NCI-H146 (cell line): ENCODE data around the gene GRM6.

Experiments used
- DNase-seq: peaks from one replicate; lab custom pipeline; 2025; lab: John Stamatoyannopoulos, UW

The GRM6 gene

GRCh38 chr5:178984145-178985072 is 10.7 kb downstream of the GRM6 start:
- no peak for DNase-seq

GRCh38 chr5:178983728-178984127 is 11.4 kb downstream of the GRM6 start:
- no peak for DNase-seq

GRCh38 chr5:178982941-178983340 is 12.2 kb downstream of the GRM6 start:
- no peak for DNase-seq

- no peak for DNase-seq
Observed at GRCh38 chr5:178981381-178981780, 13.7 kb downstream of the GRM6 start.

DNA sequence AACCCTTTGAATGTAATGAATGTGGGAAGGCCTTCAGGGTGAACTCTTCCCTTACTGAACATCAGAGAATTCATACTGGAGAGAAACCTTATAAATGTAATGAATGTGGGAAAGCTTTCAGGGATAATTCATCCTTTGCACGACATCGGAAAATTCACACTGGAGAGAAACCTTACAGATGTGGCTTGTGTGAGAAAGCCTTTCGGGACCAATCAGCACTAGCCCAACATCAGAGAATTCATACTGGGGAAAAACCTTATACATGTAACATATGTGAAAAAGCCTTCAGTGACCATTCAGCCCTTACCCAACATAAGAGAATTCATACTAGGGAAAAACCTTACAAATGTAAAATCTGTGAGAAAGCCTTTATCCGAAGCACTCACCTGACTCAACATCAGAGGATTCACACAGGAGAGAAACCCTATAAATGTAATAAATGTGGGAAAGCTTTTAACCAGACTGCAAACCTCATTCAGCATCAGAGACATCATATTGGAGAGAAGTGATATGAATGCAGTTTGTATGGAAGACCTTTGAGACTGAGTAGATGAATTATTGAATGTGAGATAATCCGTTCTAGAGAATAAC is 29.6 kb downstream of the GRM6 start:
- DNase-seq, result no peak

GRCh38 chr5:178941361-178941760 is 53.8 kb downstream of the GRM6 start:
- no peak for DNase-seq

GRCh38 chr5:178940569-178941360 is 54.4 kb downstream of the GRM6 start, which contains the start of gene ZNF454:
Gene ZNF454, plus strand, starts transcription at chr5:178941198. Its CDS starts 1,594 bp downstream, at chr5:178942792.
- DNase-seq, result no peak

- DNase-seq, result no peak
Observed at GRCh38 chr5:178931846-178932760, 63.0 kb downstream of the GRM6 start.
